ENCODE data around the gene MEPE.
A peak's percentile ranks its signal among the peaks of the same experiment; 100 is the strongest.

MEPE gene, protein sequence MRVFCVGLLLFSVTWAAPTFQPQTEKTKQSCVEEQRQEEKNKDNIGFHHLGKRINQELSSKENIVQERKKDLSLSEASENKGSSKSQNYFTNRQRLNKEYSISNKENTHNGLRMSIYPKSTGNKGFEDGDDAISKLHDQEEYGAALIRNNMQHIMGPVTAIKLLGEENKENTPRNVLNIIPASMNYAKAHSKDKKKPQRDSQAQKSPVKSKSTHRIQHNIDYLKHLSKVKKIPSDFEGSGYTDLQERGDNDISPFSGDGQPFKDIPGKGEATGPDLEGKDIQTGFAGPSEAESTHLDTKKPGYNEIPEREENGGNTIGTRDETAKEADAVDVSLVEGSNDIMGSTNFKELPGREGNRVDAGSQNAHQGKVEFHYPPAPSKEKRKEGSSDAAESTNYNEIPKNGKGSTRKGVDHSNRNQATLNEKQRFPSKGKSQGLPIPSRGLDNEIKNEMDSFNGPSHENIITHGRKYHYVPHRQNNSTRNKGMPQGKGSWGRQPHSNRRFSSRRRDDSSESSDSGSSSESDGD

DNA sequence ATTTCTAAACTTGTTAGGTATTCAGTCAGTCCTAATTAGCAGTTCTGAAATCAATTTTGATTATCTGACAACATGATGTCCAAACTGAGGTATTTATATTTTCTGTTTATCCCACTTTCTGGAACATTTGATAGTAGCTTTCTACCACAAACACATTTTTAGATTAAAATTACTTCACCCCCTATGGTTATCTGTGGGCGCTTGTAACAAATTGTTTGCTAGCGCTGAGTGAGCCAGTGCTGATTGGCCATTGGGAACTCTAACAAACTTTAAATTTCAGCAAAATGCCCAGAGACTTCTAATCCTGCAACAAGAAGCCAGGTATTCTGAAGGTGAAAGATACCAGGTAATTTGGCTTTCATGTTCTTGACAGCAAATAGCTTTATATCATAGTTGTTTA lies at the start of gene MEPE:
Gene MEPE, plus strand, starts transcription at position 301 of the 400 bp plus-strand sequence. CDS start 1,746 bp downstream, outside the sequence.
- DNase-seq (ENCODE audit: low spot score): no peak

GRCh38 chr4:87783781-87784180 lies 49.0 kb upstream of the MEPE start:
- no peak for DNase-seq (ENCODE audit: low spot score)

DNA sequence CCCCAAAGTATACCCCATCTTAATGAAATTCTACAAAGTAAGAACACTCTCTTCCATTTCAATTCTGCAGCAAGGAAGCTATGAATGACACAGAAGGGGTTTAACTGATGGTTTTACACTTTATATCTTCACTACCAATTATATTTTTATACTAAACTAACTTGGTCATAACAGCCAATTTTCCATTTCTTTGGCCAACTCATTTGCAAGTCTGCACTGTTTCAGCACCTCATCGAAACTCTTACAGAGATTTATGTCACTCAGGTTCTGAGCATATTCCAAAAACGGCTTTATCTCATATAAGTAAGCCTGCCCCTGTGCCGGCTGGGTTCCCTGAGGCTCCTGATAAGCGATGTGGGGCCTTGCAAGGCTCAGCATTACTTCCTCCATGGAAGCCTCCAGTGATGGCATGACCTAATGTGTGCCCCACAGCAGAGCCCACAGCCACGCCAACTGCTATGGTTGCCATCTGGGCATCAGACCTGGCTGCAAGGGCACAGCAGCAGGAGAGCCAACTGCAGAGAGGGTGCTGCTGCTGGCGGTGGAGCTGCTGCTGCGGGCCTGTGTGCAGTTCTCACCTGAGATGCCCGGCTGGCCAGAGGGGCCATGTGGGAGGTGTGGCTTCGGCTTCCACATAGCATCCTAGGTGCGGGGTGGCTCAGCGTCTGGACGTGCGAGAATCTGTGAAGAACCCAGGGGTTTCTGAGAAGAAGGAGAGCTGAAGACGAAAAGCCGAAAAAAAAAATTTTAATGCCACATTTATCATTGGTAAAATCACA lies 46.8 kb upstream of the MEPE start:
- no peak for DNase-seq (ENCODE audit: low spot score)

DNA sequence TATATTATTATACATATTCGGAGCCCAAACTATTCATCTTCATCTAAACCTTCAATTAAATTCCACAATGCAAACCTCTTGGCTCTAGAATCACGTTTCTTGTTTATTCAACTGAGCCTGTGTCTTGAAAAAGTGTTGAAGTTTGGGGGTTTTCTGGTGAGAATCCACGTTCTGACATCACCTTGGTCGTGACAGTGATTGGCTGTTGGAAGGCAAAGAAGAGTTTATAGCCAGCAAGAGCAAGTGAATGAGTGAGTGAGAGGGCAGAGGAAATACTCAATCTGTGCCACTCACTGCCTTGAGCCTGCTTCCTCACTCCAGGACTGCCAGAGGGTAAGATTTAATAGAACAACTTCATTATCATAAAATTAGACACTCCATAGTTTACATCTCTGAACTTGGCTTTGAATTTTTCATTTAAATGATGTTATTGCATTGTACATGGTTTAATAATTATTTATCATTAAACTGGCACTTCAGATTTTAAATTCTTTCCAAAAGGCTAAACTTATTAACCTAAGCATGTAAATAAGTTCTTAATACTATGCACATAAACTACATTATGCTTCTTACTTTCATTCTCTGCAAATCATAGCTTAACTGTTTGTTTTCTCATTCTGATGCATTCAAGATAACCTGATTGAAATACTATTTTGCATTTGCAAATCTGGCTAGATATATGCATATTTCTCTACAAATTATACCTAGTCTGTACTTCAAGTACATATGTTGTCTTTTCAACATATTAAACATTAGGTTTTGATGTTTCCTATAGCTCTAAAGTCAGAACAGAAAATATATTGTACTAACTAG lies 33.3 kb upstream of the MEPE start, which contains the start of gene IBSP:
Gene IBSP, plus strand, starts transcription at position 254 of the 813 bp plus-strand sequence. CDS start 2,808 bp downstream, outside the sequence.
- no peak for DNase-seq (ENCODE audit: low spot score)

DNA sequence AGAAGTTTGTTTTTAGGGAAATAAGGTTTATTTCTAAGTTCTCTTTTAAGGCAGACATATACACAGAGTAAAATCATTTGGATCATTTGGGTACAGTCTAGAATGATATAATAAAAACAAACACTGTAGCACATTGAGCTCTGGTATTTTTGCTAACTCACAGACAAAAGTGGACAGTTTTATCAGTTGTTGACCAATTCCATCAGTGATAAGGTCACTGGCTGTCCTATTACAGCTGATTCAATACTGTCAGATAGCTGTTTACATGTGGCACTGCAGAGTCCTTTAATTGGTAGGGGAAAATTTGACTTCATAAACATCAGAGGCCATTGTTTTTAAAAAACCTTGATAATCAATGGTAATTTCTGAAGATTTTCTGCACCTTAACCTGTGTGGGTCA lies 29.9 kb upstream of the MEPE start:
- no peak for DNase-seq (ENCODE audit: low spot score)

- no peak for DNase-seq (ENCODE audit: low spot score)
Measured at GRCh38 chr4:87803421-87803820, 29.3 kb upstream of the MEPE start.

- DNase-seq (ENCODE audit: low spot score): no peak
Measured at GRCh38 chr4:87804871-87805270, 27.9 kb upstream of the MEPE start.

- DNase-seq (ENCODE audit: low spot score): no peak
Measured at GRCh38 chr4:87805971-87806370, 26.8 kb upstream of the MEPE start.

DNA sequence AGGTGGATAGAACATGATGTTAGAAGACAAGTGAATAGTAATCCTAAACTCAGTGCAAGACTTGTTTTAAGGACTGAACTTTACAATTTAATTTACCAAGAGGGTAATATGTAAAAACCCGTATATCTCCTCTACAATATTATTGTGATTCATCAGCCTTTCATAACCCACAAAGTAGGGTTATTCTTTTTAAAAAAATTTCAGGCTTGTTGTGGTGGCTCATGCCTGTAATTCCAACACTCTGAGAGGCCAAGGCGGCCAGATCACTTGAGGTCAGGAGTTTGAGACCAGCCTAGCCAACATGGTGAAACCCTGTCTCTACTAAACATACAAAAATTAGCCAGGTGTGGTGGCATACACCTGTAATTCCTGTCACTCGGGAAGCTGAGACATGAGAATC lies 26.2 kb upstream of the MEPE start:
- no peak for DNase-seq (ENCODE audit: low spot score)

DNA sequence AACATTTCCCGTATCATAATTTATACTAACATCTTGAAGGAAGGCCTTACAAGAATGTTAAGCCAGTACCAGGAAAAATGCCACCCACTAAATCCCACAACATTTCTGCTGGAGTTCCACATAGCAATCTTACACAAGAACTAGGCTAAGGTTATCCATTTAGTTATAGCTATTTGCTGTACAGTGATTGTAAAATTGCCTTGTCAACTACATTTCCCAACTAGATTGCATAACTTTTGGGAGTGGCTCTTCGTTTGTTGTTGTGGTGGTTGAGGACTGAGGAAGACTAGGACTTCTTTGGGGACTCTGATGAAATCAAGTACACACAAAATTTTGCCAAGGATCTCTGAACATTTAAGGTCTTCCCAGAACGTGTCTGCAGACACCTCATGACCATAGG lies 25.4 kb upstream of the MEPE start:
- no peak for DNase-seq (ENCODE audit: low spot score)

DNA sequence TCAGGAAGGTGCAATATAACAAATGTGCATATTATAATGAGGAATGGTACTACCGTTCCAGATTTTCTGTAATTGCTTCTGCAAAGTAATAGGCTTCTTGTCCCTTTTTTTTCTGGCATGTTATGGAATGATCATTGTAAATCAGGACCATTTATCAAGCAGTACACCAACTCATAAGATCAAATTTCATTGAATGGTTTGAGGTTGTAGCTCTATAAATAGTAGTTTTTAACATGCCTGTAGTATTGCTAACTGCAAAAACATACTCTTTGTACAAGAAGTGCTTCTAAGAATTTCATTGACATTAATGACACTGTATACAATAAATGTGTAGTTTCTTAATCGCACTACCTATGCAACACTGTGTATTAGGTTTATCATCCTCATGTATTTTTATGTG lies 20.8 kb upstream of the MEPE start:
- no peak for DNase-seq (ENCODE audit: low spot score)

DNA sequence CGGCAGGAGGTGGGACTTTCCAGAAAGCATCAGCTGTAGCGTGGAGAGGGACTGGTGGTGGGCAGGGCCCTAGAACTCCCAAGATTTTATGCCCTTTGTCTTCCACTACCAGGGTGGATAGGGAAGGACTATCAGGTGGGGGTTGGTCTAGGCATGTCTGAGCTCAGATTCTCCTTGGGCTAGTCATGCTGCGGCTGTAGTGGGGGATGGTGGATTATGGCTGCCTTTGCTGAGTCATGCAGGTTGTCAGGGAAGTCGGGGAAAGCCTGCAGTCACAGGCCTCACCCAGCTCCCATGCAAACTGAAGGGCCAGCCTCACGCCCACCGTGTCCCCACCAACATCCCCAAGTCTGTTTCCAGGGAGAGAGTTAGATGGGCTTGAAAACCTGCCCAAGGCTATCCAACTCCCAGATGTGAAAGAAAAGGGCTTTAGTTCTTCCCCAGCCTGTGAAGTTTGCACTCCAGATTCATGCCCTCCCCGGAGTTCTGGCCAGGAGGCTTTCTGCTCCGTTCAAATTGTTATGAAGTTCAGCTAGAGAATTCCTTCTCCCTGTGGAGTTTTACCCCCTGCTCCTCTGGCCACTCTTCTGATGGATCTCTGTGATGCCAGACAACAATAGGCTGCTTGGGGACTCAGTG lies 13.4 kb upstream of the MEPE start:
- DNase-seq (ENCODE audit: low spot score): no peak

DNA sequence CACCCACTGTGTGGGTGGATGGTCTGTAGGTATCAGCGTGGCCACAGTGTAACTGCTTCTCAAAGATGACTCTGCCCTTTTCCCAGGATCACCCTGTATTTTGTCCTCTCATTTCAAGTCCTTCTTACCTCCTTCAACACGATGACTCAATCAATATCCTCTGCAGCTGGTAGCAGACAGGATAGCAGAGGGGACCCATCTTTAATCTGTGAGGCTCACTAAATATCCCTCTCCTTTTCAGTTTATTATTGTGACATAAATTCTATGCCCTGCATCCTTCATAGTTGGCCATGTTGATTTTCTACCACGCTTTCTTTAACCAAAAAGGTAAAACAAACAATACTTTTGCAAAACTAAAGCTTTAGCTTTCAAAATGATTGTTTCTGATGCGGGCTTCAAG lies 9.6 kb upstream of the MEPE start:
- DNase-seq (ENCODE audit: low spot score): no peak

GRCh38 chr4:87823724-87824123 lies 9.0 kb upstream of the MEPE start:
- no peak for DNase-seq (ENCODE audit: low spot score)

DNA sequence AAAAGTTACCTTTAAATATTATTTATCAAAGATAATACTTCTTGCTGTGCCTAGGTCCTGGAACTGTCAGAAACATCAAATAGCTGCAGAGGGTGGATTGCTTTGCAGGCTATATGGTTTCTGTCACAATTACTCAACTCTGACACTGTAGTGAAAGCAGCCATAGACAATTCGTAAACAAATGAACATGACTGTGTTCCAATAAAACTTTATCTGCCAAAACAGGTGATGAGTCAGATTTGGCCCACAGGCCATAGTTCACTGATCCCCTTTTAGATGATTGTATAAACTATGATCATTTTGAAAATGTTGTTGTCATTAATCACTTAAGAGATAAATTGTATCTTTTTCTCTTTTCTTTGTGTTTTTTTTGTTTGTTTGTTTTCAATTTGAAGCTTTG lies 8.4 kb upstream of the MEPE start:
- no peak for DNase-seq (ENCODE audit: low spot score)

- DNase-seq (ENCODE audit: low spot score): no peak
Measured at GRCh38 chr4:87834401-87834800, 1.6 kb downstream of the MEPE start.

GRCh38 chr4:87835197-87835596 lies 2.4 kb downstream of the MEPE start:
- DNase-seq (ENCODE audit: low spot score): no peak

DNA sequence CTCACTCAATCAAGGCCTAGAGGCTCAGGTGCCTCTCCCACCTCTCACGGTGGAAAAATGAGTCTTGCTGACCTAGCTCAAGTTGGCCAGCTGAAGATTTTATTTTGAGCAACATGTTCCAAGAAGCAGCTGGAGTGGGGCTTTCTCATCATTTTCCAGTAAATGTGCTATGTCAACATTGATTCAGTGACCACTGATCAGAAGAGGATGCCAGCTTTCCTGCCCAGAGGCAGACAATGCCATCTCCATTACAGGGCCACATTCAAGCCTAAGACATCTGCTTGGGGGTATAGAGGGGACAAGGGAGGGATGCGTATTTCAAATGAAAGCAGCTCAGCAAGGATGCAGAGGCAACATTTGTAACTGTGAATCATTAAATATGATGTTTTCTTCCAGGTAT lies 3.0 kb downstream of the MEPE start:
- DNase-seq (ENCODE audit: low spot score): no peak

- peak; percentile 9 for DNase-seq (ENCODE audit: low spot score)
Measured at GRCh38 chr4:87838205-87838604, 5.4 kb downstream of the MEPE start.

DNA sequence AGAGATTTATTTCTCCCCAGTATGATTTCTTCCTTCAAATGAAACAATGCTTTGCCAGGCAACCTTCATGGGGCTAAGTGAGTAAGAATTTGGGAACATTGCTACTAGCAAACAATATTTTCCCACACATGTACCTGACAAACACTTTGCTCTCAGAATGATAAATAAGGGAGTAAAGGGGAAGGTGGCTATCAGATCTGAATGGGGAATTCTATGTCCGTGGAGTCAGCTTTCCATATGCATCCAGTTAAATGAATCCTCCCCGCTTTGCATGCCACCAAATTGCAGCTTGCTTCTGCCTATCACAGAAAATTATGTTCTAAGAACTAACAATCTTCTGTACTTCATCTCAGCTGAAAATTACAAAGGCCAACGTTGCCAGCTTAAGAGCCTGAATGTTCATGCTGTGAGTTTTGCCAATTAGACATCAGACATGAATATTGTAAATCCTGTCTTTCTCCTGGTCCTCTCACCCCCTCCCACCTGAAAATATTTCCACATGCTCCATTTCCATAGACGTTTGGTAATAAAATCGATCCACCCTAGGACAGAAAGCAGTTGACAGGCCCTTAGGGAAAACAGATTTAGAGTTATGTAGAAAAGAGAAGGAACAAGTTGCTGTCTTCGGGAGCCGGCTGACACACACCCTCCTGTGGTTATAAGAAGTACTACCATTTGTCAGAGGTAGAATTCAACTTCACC lies 6.3 kb downstream of the MEPE start:
- peak; percentile 51 for DNase-seq (ENCODE audit: low spot score)

- no peak for DNase-seq (ENCODE audit: low spot score)
Measured at GRCh38 chr4:87839592-87839946, 6.8 kb downstream of the MEPE start.

All from NAMALWA (cell line).